GM15510 (cell line): ENCODE data around the gene ZNF444.

Source experiments
- POLR2A ChIP-seq: IDR thresholded peaks from 3 replicates; pipeline ENCODE4 v1.6.1; 2011; ENCODE audit warnings: borderline replicate concordance; ENCODE audit not compliant: insufficient read length; ENCODE audit errors: extremely low read depth

ZNF444 gene

DNA sequence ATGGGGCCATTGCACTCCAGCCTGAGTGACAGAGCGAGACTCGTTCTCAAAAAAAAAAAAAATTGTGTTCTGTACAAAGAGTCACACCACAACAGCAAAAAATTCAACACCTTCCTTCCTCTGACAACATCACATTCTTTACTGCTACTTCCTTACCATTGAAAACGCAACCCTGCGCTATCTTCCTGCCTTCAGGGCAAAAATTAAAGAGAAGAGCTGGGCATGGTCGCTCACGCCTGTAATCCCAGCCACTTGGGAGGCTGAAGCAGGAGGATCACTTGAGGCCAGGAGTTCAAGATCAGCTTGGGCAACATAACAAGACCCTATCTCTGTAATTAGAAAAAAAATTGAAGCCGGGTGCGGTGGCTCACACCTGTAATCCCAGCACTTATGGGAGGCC, 9.4 kb upstream of the ZNF444 start:
- TF ChIP-seq POLR2A: no peak

DNA sequence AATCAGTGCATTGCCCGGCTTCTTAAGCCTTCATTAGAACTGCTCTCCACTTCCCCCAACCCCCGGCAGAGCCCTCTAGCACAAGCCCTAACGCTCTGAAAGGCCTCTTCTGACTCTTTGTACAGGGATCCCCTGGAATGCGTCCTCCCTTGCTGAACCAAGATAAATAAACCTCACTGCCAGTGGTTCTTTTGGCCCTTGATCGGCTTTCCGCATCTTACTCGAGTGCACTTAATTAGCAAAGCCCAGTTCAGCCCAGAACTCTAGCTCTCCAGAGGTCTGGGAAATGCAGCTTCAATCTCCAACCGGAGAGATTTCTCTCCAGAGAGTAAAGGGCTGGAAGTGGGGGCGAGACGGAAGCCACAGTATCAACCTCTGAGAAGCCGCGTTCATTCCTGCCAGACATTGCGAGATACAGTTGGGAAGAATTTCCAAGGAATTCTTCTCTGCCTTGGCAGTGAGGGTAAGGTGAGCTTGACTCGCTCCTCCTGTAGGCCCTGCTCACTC, 8.7 kb upstream of the ZNF444 start:
- no peak for TF ChIP-seq POLR2A

DNA sequence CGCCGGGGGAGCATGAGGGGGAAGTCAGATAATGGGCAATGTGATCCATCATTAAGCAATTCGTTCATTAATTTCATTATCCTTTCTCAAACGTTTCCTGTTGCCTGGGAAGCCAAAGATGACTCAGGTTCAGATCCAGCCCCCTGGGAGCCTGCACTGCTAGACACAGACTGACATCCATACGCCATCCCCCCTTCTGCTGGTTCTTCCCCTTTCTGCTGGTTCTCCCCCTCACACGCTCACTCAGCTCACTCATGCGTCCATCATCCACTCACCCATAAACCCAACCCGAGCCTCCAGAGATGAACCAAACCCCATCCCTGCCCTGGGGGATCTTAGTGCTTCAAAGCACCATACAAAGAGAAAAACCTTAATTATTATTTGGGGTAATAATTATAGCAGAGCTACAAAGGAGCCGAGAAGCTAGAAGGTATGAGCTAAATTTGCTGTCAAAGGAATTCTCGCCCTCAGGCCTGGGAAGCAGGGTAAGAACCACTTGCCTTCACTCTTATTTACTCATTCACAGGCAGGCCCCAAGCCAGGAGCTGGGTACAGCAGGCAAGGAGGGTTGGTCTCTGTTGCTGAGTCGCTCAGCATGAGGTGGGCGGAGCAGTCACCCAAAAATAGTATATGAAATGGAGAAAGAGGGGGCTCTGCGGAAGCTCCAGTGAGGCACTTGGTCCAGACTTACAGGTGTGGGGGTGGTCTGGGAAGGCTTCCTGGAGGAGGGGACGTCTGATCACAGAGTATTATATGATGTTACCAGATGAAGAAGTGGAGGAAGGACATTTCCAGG, 7.0 kb upstream of the ZNF444 start:
- no peak for TF ChIP-seq POLR2A

DNA sequence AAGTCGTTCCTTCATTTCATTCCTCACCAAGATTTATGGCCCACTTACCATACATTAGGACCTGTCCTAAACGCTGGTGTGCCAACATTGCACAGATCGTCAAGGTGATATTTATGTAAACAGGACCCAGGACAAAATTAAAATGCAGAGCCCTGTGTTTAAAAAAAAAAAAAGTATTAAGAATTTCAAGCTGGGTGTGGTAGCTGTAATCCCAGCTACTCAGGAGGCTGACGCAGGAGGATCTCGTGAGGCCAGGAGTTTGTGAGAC, 6.5 kb upstream of the ZNF444 start:
- TF ChIP-seq POLR2A: no peak

DNA sequence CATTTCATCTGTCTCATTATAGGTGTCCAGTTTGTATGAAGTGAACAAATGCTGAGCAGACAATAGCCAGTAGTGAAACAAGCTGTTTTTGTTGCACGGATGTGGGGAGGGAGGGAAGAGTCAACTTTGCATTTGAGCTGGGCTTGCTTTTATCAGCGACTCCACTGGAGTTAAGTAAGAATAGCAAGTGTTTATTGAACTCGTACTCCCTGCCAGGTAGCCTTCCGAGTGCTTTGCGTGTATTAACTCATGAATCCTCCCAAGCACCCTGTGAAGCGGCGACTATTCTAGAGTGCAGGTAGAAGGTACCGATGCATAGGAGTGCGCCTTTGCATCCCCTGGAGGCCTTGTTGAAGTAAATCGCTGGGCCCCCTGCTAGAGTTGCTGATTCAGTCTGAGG, 4.7 kb upstream of the ZNF444 start:
- TF ChIP-seq POLR2A: no peak

DNA sequence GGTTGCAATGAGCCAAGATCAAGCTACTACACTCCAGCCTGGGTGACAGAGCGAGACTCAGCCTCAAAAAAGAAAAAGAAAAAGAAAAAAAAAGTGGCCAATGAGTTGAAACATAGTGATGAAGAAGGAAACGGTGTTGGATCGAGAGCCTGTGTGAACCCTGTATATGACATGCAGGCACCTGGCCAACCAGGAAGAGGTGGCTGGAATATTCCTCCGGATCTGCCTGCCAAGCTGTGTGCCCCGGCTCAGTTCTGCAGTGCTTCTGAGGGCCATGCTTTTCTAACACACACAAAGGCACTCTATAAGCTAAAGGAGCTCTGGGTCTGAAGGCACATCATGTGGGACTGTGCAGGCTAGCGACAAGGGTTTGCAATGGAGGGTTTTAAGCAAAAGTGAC, 3.7 kb upstream of the ZNF444 start:
- TF ChIP-seq POLR2A: no peak

DNA sequence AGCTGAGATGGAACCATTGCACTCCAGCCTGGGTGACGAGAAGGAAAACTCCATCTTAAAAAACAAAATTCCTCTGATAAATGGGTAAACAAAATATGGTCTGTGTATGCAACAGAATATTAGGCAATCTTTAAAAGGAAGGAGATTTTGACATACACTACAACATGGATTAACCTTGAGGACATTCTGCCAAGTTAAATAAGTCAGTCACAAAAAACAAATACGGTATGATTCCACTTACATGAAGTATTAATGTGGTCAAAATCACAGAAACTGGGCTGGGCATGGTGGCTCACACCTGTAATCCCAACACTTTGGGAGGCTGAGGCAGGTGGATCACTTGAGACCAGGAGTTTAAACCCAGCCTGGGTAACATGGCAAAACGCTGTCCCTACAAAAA, 3.0 kb upstream of the ZNF444 start:
- TF ChIP-seq POLR2A: no peak

DNA sequence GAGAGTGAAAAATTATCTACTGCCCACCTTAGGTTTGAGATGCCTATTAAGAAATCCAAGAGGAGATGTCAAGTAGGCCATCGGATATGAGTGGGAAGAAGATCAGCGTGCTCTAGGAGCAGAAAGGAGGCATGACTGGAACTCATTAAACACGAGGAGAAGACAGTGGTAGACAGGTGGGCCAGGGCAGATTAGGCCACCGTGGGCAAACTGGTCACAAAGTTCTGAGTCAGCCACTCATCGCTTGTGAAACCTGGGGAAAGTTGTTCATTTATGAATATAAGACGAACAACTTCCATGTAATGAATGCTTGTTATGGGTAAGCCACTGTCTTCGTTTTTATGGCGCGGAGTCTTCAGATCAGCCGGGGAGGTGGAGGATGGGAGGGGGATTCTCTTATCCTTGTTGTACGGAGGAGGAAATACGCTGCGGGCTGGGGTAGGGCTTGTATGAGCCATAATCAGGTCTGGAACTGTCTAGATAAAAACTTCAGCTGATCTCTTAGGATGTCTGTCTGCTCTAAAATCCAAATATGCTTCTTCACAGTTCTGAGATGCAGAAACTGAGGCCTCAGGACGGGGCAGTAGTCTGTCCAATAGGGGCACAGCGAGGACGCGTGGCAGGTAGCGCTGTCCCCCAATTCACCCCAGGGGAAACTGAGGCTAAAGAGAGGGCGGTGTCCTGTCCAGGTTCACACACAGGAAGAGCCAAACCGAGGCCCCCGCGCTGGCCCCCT, 1.1 kb upstream of the ZNF444 start:
- no peak for TF ChIP-seq POLR2A

DNA sequence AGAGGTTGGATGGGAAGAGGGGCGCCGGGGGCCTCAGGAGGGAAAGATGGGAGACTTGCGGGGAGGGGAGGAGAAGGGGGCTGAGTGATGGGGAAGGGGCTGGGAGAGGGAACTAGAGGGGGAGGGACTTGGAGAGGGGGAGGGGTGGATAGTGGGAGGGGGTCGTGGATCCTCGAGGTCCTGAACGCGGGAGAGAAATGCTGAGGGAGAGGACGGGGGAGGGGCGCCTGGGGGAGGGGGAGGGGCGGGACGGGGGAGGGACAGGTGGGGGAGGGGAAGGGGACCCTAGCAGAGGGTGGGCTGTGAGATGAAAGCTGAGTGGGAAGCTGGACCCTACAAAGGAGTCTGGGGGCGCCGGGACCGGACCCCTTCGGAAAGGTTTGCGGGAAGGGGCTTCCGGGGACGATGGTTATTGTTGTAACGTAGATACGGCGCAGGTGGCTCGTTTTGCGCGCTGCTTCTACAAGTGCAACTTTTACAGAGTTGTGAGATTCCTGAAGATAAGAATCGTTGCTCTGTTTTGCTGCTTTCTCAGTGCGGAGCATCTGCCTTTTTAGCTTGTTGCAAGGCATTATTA, 418 bp downstream of the ZNF444 start:
- TF ChIP-seq POLR2A: no peak

DNA sequence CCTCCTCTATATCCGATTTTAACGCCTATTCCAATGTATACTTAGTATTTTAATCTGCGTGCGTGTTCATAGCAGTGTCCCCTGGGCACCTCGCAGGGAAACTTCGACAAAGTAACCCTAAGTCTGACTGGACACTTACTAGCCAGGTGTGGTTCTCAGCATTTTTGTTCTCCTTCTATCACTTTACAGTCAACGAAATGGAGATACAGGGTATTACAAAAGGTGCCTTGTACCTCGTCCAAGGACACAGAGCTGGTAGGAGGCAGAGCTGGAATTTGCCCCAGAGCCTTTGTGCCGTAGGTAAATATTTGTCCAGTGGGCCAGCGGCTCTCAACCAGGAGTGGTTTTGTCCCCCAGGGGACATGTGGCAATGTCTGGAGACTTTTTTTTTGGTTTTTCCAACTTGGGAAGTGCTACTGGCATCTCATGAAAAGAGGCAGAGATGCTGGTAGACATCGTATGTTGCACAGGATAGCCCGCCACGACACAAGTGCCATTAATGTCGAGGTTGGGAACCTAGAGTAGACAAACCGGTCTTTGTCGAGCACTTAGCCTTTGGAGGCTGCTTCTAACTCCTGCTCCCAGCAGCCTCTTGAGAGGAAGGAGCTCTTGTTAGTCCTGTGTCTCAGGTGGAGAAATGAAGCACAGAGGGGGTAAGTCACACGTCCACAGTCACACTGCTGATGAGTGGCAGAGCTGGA, 1.1 kb downstream of the ZNF444 start:
- TF ChIP-seq POLR2A: no peak

DNA sequence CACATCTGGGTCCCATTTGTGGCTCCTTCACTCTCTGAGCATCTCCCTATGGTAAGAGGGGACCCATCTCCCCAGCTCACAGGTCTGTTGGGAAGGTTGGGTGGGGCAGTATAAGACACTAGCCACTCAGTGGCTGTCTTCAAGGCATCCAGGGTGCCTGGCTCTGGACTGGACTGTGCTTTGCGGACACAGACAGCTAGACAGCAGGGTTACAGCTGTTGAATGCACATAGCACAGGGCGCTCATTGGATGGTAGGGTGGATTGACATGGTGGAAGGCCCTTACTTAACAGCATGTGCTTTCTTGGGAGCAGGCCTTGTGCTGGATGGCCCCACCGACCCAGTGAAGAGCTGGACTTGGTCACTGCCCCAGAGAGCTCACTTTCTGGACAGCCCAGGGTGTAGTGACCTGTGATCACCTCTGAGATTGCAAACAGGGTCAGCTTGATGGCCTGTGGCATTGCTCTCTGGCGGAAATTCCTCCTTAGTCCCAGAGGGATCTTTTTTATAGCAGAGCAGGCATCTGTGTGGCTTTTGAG, 1.9 kb downstream of the ZNF444 start:
- TF ChIP-seq POLR2A: no peak

DNA sequence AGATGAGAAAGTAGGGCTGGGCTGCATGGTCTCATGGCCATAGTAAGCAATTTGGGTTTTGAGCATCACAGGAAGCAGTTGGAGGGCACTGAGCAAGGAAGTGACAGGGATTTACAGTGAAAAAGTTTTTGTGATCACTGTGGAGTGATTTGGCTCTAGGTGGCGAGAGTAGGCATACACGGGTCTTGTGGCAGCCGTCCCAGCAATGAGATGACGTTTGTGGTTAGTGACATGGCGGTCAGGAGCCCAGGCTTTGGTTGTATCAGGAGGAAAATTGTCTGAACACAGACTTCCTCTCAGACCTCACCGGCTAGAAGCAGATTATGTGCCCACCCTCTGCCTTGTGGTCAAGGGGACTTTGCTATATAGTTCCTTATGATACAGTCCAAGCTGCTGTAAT, 3.3 kb downstream of the ZNF444 start:
- TF ChIP-seq POLR2A: no peak

DNA sequence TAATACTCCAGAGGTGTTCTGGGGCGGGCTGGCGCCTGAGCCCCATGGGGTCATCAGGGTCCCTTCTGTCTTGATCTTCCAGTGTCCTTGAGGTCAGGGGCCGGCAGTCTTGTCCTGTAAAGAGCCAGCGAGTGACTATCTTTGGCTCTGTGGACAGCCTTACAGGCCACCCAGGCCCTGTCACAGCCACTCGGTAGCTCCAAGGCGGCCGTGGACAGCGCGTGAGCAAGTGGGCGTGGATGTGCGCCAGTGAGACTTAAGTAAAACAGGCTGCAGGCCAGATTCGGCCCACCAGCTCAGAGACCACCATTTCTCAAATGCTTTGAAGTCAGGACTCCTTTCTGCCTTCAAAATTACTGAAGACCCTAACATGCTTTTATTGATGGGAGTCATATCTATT, 3.7 kb downstream of the ZNF444 start:
- no peak for TF ChIP-seq POLR2A

DNA sequence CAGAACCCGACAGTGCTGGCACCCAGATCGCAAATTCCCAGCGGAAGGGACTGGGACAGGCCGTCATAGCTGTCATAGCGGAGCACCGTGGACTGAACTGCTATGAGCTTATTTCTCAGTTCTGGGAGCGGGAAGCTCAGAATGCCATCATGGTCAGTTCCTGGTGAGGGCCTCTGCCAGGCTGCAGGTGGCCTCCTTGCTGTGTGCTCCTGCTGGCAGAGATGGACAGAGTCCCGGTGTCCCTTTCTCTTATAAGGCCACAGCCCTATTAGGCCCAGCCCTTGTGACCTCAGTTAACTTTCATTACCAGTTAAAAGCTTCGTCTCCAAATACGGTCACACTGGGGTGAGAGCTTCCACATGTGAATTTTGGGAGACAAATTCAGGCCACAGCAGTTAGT, 4.6 kb downstream of the ZNF444 start:
- no peak for TF ChIP-seq POLR2A

DNA sequence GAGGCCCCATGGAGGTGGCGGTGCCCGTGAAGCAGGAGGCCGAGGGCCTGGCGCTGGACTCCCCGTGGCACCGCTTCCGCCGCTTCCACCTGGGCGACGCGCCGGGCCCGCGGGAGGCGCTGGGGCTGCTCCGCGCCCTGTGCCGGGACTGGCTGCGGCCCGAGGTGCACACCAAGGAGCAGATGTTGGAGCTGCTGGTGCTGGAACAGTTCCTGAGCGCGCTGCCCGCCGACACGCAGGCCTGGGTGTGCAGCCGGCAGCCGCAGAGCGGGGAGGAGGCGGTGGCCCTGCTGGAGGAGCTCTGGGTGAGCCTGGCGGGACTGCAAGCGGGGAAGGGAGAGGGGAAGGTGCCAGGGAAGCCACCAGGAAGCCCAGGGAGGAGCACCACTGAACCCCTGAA, 5.8 kb downstream of the ZNF444 start:
- no peak for TF ChIP-seq POLR2A
